ENCODE data around the gene SMIM35.

Gene SMIM35

GRCh38 chr11:118079491-118079890 lies 7.3 kb downstream of the SMIM35 start:
- Histone ChIP-seq H3K4me3 (ENCODE audit: low read depth, low read length) (no peak overlapping the region), H3K27ac (ENCODE audit: low read depth, low read length) (no peak overlapping the region), H2AFZ (ENCODE audit: low read length, unreplicated experiment) (no peak overlapping the region), H3K79me2 (ENCODE audit: control insufficient read depth, insufficient read depth, low read length, unreplicated experiment) (no peaks in the 10 kb centered on the region), H3K4me1 (ENCODE audit: control insufficient read depth, insufficient read depth, low read length, unreplicated experiment) (no peaks in the 10 kb centered on the region), H3K36me3 (ENCODE audit: insufficient read depth, low read length) (no peaks in the 10 kb centered on the region), H3K27me3 (ENCODE audit: insufficient read depth, low read length) (peaks cover 37% of the 10 kb centered on the region)

- Histone ChIP-seq H2AFZ (ENCODE audit: low read length, unreplicated experiment) (no peak overlapping the region), H3K27me3 (ENCODE audit: insufficient read depth, low read length) (peaks cover 37% of the 10 kb centered on the region), H3K4me1 (ENCODE audit: control insufficient read depth, insufficient read depth, low read length, unreplicated experiment) (no peaks in the 10 kb centered on the region), H3K4me3 (ENCODE audit: low read depth, low read length) (no peak overlapping the region), H3K36me3 (ENCODE audit: insufficient read depth, low read length) (no peaks in the 10 kb centered on the region), H3K27ac (ENCODE audit: low read depth, low read length) (no peak overlapping the region), H3K79me2 (ENCODE audit: control insufficient read depth, insufficient read depth, low read length, unreplicated experiment) (no peaks in the 10 kb centered on the region)
These were observed 7.8 kb downstream of the SMIM35 start for GRCh38 chr11:118078911-118079411.

GRCh38 chr11:118076754-118077281 lies 9.9 kb downstream of the SMIM35 start, which contains the start of gene TMPRSS4:
TSS of gene TMPRSS4 (plus strand) at chr11:118077078. CDS start at chr11:118077303, 225 bp downstream.
- Histone ChIP-seq H3K79me2 (ENCODE audit: control insufficient read depth, insufficient read depth, low read length, unreplicated experiment) (no peaks in the 10 kb centered on the region), H3K36me3 (ENCODE audit: insufficient read depth, low read length) (no peaks in the 10 kb centered on the region), H3K4me3 (ENCODE audit: low read depth, low read length) (no peak within 1 kb of the TSS), H2AFZ (ENCODE audit: low read length, unreplicated experiment) (no peak within 1 kb of the TSS), H3K27ac (ENCODE audit: low read depth, low read length) (no peak within 1 kb of the TSS), H3K27me3 (ENCODE audit: insufficient read depth, low read length) (peaks cover 42% of the 10 kb centered on the region), H3K4me1 (ENCODE audit: control insufficient read depth, insufficient read depth, low read length, unreplicated experiment) (no peaks in the 10 kb centered on the region)

GRCh38 chr11:118074785-118075184 lies 12.0 kb downstream of the SMIM35 start:
- Histone ChIP-seq H3K79me2 (ENCODE audit: control insufficient read depth, insufficient read depth, low read length, unreplicated experiment) (no peaks in the 10 kb centered on the region), H2AFZ (ENCODE audit: low read length, unreplicated experiment) (no peak overlapping the region), H3K4me3 (ENCODE audit: low read depth, low read length) (no peak overlapping the region), H3K36me3 (ENCODE audit: insufficient read depth, low read length) (no peaks in the 10 kb centered on the region), H3K27ac (ENCODE audit: low read depth, low read length) (no peak overlapping the region), H3K4me1 (ENCODE audit: control insufficient read depth, insufficient read depth, low read length, unreplicated experiment) (no peaks in the 10 kb centered on the region), H3K27me3 (ENCODE audit: insufficient read depth, low read length) (peaks cover 42% of the 10 kb centered on the region)

GRCh38 chr11:118074091-118074685 lies 12.6 kb downstream of the SMIM35 start:
- Histone ChIP-seq H3K4me1 (ENCODE audit: control insufficient read depth, insufficient read depth, low read length, unreplicated experiment) (no peaks in the 10 kb centered on the region), H3K27me3 (ENCODE audit: insufficient read depth, low read length) (peaks cover 40% of the 10 kb centered on the region), H2AFZ (ENCODE audit: low read length, unreplicated experiment) (no peak overlapping the region), H3K27ac (ENCODE audit: low read depth, low read length) (no peak overlapping the region), H3K79me2 (ENCODE audit: control insufficient read depth, insufficient read depth, low read length, unreplicated experiment) (no peaks in the 10 kb centered on the region), H3K36me3 (ENCODE audit: insufficient read depth, low read length) (no peaks in the 10 kb centered on the region), H3K4me3 (ENCODE audit: low read depth, low read length) (no peak overlapping the region)

GRCh38 chr11:118073554-118073953 lies 13.2 kb downstream of the SMIM35 start:
- Histone ChIP-seq H3K79me2 (ENCODE audit: control insufficient read depth, insufficient read depth, low read length, unreplicated experiment) (no peaks in the 10 kb centered on the region), H3K4me3 (ENCODE audit: low read depth, low read length) (no peak overlapping the region), H2AFZ (ENCODE audit: low read length, unreplicated experiment) (no peak overlapping the region), H3K27ac (ENCODE audit: low read depth, low read length) (no peak overlapping the region), H3K36me3 (ENCODE audit: insufficient read depth, low read length) (no peaks in the 10 kb centered on the region), H3K27me3 (ENCODE audit: insufficient read depth, low read length) (peaks cover 39% of the 10 kb centered on the region; the same call in 1 of the 2 replicates), H3K4me1 (ENCODE audit: control insufficient read depth, insufficient read depth, low read length, unreplicated experiment) (no peaks in the 10 kb centered on the region)

GRCh38 chr11:118071416-118072030 lies 15.2 kb downstream of the SMIM35 start:
- no peaks in the 10 kb centered on the region for H3K4me1 ChIP-seq (ENCODE audit: control insufficient read depth, insufficient read depth, low read length, unreplicated experiment)
- no peak overlapping the region for H2AFZ ChIP-seq (ENCODE audit: low read length, unreplicated experiment)
- H3K79me2 ChIP-seq (ENCODE audit: control insufficient read depth, insufficient read depth, low read length, unreplicated experiment): no peaks in the 10 kb centered on the region
- no peak overlapping the region for H3K27ac ChIP-seq (ENCODE audit: low read depth, low read length)
- H3K4me3 ChIP-seq (ENCODE audit: low read depth, low read length): no peak overlapping the region
- no peaks in the 10 kb centered on the region for H3K36me3 ChIP-seq (ENCODE audit: insufficient read depth, low read length)
- H3K27me3 ChIP-seq (ENCODE audit: insufficient read depth, low read length): peaks cover 35% of the 10 kb centered on the region; the same call in 1 of the 2 replicates

- H3K36me3 ChIP-seq (ENCODE audit: insufficient read depth, low read length): no peaks in the 10 kb centered on the region
- no peaks in the 10 kb centered on the region for H3K79me2 ChIP-seq (ENCODE audit: control insufficient read depth, insufficient read depth, low read length, unreplicated experiment)
- H3K4me3 ChIP-seq (ENCODE audit: low read depth, low read length): no peak overlapping the region
- H2AFZ ChIP-seq (ENCODE audit: low read length, unreplicated experiment): no peak overlapping the region
- H3K27me3 ChIP-seq (ENCODE audit: insufficient read depth, low read length): peaks cover 33% of the 10 kb centered on the region; the same call in 1 of the 2 replicates
- H3K27ac ChIP-seq (ENCODE audit: low read depth, low read length): no peak overlapping the region
- no peaks in the 10 kb centered on the region for H3K4me1 ChIP-seq (ENCODE audit: control insufficient read depth, insufficient read depth, low read length, unreplicated experiment)
These were observed 17.7 kb downstream of the SMIM35 start for GRCh38 chr11:118068945-118069612.

- no peaks in the 10 kb centered on the region for H3K36me3 ChIP-seq (ENCODE audit: insufficient read depth, low read length)
- H3K79me2 ChIP-seq (ENCODE audit: control insufficient read depth, insufficient read depth, low read length, unreplicated experiment): no peaks in the 10 kb centered on the region
- H3K27me3 ChIP-seq (ENCODE audit: insufficient read depth, low read length): peaks cover 34% of the 10 kb centered on the region; the same call in 1 of the 2 replicates
- H3K27ac ChIP-seq (ENCODE audit: low read depth, low read length): no peak overlapping the region
- H3K4me1 ChIP-seq (ENCODE audit: control insufficient read depth, insufficient read depth, low read length, unreplicated experiment): no peaks in the 10 kb centered on the region
- H3K4me3 ChIP-seq (ENCODE audit: low read depth, low read length): no peak overlapping the region
- H2AFZ ChIP-seq (ENCODE audit: low read length, unreplicated experiment): no peak overlapping the region
These were observed 18.4 kb downstream of the SMIM35 start for GRCh38 chr11:118068206-118068944.

GRCh38 chr11:118067006-118067405 lies 19.8 kb downstream of the SMIM35 start:
- Histone ChIP-seq H3K27me3 (ENCODE audit: insufficient read depth, low read length) (peaks cover 30% of the 10 kb centered on the region; the same call in 1 of the 2 replicates), H2AFZ (ENCODE audit: low read length, unreplicated experiment) (no peak overlapping the region), H3K4me1 (ENCODE audit: control insufficient read depth, insufficient read depth, low read length, unreplicated experiment) (no peaks in the 10 kb centered on the region), H3K79me2 (ENCODE audit: control insufficient read depth, insufficient read depth, low read length, unreplicated experiment) (no peaks in the 10 kb centered on the region), H3K27ac (ENCODE audit: low read depth, low read length) (no peak overlapping the region), H3K36me3 (ENCODE audit: insufficient read depth, low read length) (no peaks in the 10 kb centered on the region), H3K4me3 (ENCODE audit: low read depth, low read length) (no peak overlapping the region)

All from ACC112 (cell line).